NCI-H774 (cell line): ENCODE data around the gene ZFPL1.

Experiments
- DNase-seq: peaks from one replicate; lab custom pipeline; 2025; lab: John Stamatoyannopoulos, UW

ZFPL1 gene

GRCh38 chr11:65083834-65084597, at the start of gene ZFPL1, which contains the start of gene CDCA5:
Gene ZFPL1, plus strand, starts transcription at chr11:65084222. Its CDS starts 477 bp downstream, at chr11:65084699.
Gene CDCA5, minus strand, starts transcription at chr11:65084040. Its CDS starts 62 bp downstream, at chr11:65083978.
- peak; percentile 96 for DNase-seq

GRCh38 chr11:65034423-65034822, 49.6 kb upstream of the ZFPL1 start:
- no peak for DNase-seq

DNA sequence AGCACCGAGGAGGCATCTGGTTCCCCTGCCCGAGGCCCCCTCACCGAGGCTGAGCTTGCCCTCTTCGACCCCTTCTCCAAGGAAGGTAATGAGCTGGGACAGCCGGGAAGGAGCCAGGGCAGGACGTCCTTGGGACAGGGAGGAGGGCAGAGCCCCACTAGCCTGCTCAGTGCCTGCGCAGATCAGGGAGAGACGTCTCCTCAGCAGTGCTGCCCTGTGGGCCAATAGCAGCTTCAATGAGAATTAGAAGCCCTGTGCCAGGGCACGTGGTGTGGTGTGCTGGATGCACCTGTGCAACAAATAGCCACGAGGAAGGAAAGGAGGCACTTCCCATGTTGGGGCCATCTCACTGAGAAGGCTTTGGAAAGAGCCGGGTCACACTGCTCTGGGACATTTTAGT, 48.4 kb upstream of the ZFPL1 start:
- no peak for DNase-seq

DNA sequence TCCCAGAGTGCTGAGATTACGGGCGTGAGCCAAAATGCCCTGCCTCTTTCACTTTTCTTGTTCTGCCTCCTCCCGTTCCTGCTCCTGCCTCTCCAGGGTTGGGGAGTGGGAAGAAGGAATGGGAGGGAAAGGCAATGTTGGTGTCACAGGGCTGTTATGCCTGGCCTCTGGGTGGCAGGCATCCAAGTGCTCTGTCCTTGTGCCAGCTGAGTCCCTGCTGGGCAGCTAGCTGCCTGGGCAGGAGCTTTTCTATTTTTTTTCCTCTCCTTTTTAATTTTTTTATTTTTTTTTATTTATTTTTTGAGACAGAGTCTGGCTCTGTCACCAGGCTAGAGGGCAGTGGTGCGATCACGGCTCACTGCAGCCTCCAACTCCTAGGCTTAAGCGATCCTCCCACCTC, 47.1 kb upstream of the ZFPL1 start:
- no peak for DNase-seq

DNA sequence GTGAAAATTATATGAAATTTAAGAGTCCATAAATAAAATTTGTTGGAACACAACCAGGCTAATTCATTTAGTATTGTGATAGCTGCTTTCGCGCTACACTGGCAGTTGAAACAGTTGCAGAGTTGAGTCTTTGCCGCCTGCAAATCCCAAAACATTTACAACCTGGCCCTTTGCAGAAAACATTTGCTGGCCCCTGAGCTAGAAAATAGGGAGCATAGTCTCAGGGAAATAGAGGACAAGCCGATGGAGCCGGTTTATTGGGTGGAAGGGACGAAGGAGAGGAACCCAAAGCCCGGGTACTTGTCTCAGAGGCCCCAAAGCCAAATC, 43.5 kb upstream of the ZFPL1 start:
- DNase-seq: no peak

DNA sequence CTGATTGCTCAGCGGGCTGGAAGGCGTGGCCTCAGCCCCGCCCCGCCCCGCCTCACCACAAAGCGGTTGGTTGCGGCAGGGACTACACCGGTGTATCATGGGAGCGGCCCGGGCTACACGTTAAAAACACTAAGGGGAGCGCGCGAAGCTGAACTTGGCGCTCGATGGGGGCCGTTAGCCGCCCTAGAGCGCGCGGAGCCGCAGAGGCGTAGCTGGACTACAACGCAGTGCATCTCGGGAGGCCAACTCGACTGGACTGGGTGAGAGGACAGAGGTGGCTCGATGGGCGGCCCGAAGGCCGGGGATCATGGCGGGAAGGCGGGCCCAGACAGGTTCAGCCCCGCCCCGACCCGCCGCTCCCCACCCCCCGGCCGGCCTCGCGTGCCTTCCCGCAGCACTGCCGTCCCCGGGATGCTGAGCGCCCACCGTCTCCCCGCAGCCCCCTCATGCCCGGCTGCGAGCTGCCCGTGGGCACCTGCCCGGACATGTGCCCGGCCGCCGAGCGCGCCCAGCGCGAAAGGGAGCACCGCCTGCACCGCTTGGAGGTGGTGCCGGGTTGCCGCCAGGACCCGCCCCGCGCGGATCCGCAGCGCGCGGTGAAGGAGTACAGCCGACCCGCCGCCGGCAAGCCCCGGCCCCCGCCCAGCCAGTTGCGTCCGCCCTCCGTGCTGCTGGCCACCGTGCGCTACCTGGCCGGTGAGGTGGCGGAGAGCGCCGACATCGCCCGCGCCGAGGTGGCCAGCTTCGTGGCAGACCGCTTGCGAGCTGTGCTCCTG, 43.0 kb upstream of the ZFPL1 start, which contains the start of gene SAC3D1:
Gene SAC3D1 (plus strand): TSS at position 364 of the 776 bp plus-strand sequence. CDS start 83 bp downstream, at position 447.
- DNase-seq: peak; percentile 96

DNA sequence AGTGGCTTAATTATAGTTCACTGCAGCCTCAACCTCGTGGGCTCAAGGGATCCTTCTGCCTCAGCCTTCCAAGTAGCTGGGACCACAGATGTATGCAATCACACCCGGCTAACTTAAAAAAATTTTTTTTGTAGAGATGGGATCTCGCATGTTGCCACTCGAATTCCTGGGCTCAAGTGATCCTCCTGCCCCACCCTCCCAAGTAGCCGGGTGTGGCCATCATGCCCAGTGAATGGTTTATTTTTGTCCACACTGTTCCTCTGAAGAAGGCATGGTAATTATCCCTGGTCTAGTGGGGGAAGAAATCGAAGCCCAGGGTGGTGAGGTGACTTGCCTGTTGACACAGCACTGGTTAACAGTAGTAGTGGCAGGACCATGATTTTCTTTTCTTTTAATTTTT, 41.1 kb upstream of the ZFPL1 start:
- DNase-seq: no peak

DNA sequence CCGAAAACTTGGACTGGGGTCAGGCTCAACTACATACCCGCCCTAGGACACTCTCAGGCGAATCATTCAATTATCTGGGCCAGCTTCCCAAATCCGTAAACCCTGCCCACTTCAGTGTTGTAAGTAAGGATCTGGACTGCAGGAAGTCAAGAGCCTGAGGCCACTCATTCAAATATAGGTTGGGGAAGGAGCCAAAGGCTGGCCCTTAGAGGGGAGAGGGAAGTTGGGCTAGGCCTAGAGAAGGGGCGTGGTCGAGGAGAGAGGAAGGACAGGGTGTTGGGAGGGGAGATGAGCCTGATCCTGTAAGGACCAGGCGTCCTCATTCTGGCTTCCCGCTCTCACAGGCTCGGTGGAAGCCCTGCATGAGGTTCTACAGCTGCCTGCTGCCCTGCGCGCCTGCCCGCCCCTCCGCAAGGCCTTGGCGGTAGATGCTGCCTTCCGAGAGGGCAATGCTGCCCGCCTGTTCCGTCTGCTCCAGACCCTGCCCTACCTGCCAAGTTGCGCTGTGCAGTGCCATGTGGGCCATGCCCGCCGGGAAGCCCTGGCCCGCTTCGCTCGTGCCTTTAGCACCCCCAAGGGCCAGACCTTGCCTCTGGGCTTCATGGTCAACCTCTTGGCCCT, 40.0 kb upstream of the ZFPL1 start:
- DNase-seq: no peak

DNA sequence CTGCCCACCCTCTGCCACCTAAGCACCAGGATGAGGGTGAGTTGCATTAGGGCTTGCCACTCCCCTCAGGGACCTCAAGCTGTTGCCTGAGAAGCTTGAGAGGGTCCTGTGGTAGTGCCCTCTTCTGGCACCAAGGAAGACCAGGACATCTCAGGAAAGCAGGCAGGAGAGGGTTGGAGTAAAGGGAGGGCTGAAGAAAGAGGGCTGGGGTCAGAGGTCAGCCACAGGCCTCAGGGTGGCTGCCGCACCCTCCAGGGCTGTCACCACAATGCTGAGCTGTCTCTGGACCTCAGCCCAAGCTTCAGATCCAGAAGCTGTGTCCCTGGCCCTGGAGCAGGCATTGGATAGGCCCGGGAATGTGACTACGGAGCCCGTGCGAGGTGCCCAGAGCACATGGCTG, 39.0 kb upstream of the ZFPL1 start:
- DNase-seq: no peak

GRCh38 chr11:65045728-65046127, 38.3 kb upstream of the ZFPL1 start:
- DNase-seq: no peak

GRCh38 chr11:65047581-65048422, 36.2 kb upstream of the ZFPL1 start:
- DNase-seq: no peak

- DNase-seq: no peak
Observed at GRCh38 chr11:65051398-65051858, 32.6 kb upstream of the ZFPL1 start.

DNA sequence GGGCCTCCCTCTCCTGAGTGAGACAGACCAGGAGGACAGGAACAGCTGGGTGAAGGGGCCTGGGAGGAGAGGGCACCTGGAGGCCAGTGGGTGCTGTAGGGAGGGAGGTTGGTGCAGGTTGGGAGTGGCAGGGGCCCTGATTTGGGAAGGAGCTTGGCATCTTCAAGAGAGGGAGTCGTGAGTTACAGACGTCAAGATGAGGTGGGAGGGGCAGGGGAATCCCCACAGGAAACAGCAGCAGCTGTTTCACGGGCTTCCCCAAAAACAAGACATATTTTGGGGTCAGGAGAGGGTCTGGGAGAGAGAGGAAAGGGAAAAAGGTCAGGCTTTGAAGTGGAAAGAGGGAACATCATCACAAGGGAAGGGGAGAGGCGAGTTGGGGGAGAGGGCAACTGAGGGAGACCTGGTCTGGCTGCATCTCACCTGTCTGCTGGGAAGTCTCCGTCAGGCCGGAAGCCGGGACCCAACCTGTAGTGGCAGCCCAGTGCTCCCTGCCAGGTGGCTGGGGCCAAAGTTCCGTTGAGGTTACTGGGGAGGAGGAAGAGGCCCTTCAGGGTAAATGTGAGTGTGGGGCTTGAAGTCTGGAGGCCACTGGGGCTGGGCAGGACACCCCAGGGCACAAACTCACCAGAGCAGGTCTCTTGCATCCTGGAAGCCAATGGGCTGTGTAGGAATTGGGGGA, 30.1 kb upstream of the ZFPL1 start:
- no peak for DNase-seq

DNA sequence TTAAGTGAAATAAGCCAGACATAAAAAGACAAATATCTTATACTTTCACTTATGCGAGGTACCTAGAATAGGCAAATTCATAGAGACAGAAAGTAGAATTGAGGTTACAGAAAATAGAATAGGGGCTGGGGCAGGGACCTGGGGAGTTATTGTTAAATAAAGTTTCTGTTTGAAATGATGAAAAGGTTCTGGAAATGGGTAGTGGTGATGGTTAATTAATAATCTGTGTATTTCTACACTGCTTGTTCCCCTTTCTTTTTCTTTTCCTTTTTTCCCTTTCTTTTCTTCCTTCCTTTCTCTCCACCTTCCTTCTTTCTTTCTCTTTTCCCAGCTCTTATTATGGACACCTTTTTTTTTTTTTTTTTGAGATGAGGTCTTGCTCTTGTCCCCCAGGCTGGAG, 28.5 kb upstream of the ZFPL1 start:
- DNase-seq: no peak

DNA sequence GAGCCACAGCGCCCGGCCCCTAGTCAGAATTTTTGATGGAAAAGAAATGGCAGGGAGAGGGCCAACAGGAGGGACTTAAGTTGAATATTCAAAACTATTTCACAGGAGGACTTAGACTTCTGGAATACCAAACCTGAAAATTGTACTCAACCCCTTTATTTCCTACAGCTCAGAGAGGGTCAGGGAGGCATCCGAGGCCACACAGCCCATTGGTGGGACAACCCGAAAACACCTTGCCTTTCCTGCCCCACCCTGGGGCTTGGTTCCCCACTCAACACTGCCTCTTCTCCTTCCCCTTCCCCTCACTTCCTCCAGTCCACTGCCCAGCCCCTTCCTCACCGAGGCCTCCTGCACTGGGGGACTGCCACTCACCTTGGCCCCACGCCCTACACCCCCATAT, 27.0 kb upstream of the ZFPL1 start:
- DNase-seq: no peak

DNA sequence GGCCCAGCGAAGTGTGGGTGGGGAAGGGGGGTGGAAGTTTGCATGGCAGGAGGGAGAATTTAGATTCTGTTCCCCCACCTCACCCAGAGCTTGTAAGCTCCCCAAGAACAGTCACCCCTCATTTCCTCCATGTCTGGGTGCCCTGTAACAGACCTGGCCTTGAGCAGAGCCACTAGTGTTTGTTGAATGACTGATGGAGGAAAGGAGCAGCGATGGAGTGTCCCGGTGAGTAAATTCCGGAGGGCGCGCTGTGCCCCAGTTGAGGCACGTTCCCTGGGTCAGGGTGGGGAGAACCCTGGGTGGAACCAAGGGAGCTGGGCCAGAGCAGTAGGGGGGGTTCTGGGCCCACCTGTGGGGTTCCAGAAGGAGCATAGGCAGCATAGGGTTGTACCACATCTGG, 26.5 kb upstream of the ZFPL1 start:
- no peak for DNase-seq

GRCh38 chr11:65058012-65058411, 26.0 kb upstream of the ZFPL1 start:
- no peak for DNase-seq

DNA sequence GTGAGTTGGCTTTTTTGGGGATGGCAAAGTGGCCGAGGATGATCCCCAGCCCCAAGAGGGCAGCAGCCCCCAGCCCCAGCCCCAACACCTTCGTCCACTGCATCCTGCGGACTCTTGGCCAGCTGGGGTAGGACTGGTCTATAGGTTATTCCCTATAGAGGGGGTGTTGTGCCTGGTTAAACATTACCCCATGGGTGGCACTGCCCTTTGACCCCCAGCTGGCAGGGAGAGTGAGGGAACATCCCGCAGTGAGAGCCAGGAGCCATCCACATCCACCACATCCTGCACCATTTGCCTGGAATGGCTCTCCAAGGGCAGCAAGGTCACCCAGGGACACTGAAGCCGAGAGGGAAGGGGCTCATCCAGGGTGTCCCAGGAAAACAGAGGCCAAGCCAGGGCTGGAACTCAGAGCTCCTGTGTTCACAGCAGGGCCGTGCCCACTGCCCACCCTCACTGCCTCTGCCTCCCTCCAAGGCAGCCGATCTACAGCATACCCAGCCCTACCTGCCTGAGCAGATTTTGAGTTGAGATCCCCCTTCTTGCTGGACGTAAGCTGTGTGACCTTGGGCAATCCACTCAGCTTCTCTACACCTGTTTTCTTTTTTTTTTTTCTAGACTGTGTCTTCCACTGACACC, 25.5 kb upstream of the ZFPL1 start, which contains the start of gene NAALADL1:
Gene NAALADL1 (minus strand): TSS at position 135 of the 636 bp plus-strand sequence. CDS start 32 bp downstream, at position 103.
- DNase-seq: no peak

DNA sequence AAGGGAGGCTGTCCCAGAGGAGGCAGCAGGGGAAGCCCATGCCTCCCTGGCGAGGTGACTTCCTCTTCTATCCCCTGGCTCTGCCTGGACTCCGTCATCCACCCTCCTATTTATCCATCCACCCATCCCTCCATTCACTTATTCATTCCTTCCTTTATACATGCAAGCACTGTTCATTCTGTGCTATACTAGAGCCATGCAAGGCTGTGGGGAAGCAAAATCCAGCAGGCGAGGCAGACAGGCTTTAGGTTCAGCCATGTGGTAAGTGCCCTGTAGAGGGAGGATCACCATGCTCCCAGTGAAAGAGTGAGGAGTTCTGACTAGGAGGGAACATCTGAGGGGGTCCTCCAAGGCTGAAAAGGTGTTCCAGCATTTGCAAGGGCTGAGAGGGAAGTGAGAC, 24.5 kb upstream of the ZFPL1 start:
- DNase-seq: no peak

DNA sequence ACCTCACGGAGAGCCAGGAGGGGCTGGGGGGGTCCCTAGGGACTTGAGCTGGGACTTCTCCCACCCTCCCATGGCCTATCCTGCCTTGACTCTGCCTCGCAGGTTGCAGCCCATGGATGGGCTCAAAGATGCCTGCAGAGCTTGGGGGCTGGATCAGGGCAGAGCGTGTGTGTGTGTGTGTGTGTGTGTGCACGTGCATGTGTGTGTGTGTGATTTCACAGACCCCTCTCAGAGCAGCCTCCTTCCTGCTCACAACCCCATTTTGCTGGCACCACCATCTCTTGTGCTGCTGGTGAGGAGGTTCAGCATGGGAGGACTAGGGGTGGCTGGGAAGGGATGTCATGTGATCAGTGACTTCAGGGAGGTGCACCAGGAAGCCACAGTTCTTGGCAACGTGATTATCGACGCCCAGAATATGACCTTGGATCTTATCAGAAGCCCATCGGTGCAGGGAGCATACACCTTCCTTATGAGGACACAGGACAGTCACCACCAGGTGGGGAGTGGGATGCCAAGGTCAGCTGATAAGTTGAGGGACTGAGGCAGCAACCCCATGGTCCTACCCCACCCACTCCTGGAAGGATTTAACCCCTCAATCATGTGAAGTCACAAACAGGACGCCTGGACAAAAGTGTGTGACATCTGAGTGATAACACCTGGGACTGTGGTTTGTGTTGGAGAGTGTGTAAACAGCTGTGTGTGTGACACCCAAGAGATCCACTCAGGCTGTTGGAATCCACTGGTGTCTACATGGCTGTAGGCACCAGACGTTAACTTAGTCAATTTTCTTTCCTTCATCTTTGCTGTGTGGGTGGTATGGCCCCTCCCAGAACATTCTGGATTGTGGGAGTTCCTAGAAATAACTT, 23.8 kb upstream of the ZFPL1 start:
- no peak for DNase-seq
